SH-SY5Y (cell line): ENCODE measurements around the gene CACNA2D4.

Experiments used
- GATA2 ChIP-seq: IDR thresholded peaks from 2 replicates; pipeline ENCODE4 v1.6.1; 2011; ENCODE audit warnings: mild to moderate bottlenecking, low read depth, low read length
- GATA3 ChIP-seq: IDR thresholded peaks from 2 replicates; pipeline ENCODE4 v1.6.1; 2011; ENCODE audit warnings: low read depth, mild to moderate bottlenecking, low read length, moderate library complexity

The CACNA2D4 gene

DNA sequence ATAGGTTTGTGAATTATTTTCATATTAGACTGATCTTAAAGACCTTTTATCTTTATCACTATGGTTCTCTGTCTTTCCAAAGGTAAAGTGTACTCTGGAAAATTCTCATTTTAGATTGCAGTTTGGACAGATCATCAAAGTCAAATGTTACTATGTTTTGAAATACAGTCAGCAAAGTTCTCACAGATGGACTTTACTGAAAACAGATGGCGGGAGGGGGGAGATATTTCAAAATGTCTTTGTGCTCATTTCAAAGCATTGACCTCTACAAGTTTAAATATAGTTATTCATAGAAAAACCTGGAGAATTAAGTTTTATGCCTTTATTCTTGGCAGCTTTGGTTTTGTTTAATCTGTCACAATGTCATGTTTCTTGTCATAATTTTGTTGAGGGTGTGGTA is 149.8 kb downstream of the CACNA2D4 start:
- TF ChIP-seq GATA3 (no peak), GATA2 (no peak)

DNA sequence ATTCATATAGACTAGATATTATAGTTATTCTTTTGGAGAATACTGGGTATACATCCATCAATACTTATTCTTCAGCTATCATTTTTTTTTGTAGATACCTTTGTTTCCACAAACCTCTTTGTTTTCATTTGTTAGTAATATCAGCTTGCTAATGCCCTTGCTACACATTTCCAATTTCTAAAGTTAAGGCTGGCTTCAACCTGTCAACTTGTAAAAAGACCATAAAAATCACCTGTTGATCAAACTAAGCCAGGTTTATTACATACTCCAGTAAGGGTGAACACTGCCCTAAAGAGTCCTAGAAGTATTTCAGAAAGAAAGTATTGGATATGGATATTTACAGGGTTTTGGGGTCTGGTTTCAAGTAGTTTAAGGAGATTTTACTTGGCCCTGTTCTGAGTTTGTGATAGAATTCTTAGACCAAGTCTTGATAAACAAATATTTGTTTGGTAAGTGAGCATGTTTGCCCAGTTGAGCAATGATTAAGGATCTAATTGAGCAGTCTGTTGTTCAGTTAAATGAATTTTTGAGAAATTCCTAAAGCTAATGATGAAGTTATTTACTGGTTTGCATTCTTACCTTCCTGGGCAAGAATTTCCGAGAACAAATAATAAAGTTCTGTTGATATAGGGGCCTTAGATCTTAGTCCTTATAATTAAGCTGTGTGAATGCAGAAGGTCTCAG is 150.9 kb downstream of the CACNA2D4 start:
- TF ChIP-seq GATA3 (no peak), GATA2 (no peak)

DNA sequence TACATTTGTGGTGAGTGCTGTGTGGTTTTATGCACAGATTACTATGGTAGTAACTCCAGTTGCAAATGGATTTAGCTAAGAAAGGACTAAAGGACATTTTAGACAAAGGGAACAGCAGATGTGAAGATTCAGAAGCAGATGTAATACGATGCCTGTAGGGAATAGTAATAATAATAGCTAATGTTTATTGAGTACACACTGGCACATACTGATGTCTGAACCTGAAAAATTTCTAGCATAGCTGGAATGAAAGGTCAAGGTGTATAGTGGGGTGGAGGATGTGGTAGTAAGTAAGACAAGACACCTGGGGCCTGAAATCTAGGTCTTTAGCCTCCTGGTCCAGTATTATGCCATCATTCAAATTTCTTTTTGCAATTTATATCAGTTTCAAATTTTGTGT is 152.3 kb downstream of the CACNA2D4 start:
- no peak for TF ChIP-seq GATA3
- no peak for TF ChIP-seq GATA2

DNA sequence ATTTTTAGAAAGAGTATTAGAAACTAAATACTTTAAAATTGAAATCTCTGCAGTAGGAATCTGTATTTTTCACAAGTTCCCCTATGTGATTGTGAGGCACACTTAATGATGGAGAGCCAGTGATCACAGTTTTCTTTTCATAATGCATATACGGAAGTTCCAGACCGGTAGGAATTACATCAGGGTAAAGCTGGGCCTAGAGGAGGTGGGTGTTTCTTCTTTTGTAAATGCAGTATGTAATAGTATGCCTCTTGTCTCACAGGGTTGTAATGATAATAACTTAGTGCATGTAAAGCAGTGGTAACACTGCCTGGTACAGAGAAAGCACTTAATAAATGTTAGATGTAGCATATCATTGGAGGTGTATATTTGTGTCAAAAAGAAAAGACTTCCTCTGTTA is 155.3 kb downstream of the CACNA2D4 start:
- TF ChIP-seq GATA2 (no peak), GATA3 (no peak)

DNA sequence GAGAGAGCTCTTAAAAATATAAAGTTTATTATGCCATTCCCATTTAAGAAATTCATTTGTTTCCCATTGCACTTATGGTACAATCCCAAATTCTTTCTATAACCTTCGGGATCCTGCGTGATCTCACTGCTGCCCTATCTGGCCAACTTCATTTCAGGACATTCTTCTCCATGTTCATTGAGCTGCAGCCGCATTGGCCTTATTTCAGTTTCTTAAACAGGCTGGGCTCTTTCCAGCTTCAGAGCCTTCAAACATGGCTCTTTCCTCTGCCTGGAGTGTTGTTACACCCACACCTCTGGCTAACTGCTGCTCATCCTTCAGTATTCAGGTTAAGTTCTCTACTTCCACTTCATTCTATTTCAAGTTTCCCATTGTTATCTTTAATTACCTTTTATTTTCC is 156.6 kb downstream of the CACNA2D4 start:
- no peak for TF ChIP-seq GATA2
- TF ChIP-seq GATA3: no peak

DNA sequence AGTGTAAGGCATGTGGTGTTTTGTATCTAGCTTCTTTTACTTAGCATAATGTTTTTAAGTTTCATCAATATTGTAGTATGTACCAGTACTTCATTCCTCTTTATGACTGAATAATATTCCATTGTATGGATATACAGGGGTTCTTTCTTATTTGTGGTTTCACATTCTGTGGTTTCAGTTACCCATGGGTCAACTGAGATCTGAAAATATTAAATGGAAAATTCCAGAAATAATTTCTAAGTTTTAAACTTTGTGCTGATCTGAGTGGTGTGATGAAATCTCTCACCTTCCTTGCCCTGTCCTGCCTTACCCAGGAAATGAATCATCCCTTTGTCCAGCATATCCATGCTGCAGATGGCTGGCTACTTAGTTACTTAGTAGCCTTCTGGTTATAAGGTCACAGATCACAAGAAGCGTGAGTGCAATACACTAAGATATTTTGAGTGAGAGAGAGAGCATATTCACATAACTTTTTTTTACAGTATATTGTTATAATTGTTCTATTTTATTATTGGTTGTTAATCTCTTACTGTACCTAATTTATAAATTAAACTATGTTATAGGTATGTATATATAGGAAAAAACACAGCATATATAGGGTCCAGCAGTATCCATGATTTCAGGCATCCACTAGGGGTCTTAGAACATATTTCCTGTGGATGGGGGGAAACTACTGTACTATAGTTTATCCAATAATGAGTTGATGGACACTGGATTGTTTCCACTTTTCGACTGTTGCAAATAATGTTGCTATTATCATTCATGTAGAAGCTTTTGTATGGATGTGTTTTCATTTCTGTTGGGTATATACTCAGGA is 157.7 kb downstream of the CACNA2D4 start:
- TF ChIP-seq GATA2 (no peak), GATA3 (no peak)

DNA sequence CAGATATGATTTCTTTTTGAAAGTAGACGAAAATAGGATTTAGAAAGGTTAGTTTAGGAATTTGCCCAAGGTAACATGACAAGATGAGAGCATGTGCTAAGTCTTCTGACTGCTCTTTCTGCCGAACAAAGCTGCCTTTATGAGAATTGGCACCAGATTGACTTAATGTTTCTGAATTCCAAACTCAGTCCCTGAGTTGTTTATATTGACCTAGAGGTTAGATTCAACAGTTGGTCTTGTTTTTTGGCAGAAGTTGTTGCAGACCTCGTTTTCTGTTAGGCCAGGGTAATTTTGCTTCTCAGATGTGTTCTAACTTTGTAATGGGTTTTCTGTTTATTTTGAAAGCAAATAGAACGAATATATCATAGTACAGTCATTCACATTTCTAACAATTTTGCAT is 159.6 kb downstream of the CACNA2D4 start:
- TF ChIP-seq GATA3 (no peak), GATA2 (no peak)

DNA sequence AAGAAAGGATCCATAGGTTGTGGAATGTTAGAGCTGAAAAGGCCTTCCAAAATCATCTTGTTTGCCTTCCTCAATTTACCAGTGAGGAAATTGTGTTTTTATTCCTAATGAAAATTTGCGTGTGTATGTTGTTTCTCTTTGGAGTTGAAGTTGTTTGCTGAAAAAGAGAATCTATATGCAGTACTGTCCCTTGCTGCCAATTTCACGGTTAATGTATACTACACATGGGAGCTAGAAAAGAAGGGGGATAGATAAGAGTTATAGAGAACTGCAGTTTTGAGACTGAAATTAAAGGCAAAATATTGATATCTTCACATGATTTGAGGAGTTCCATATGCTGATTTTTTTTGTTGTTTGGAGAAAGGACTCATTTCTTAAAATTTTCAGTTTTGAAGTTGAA is 160.1 kb downstream of the CACNA2D4 start:
- TF ChIP-seq GATA3: no peak
- no peak for TF ChIP-seq GATA2

DNA sequence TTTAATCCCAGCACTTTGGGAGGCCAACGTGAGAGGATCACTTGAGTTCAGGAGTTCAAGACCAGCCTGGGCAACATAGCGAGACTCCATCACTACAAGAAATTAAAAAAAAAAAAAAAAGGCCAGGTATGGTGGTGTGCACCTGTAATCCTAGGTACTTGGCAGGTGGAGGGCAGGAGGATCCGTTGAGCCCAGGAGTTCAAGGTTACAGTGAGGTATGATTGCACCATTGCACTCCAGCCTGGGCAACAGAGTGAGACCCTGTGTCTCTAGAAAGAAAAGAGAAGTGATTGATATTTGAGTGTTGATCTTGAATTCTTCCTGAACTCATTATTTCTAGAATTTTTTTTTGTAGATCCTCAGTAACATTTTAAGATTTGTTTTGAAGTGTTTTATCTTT is 168.2 kb downstream of the CACNA2D4 start:
- TF ChIP-seq GATA3 (no peak), GATA2 (no peak)

DNA sequence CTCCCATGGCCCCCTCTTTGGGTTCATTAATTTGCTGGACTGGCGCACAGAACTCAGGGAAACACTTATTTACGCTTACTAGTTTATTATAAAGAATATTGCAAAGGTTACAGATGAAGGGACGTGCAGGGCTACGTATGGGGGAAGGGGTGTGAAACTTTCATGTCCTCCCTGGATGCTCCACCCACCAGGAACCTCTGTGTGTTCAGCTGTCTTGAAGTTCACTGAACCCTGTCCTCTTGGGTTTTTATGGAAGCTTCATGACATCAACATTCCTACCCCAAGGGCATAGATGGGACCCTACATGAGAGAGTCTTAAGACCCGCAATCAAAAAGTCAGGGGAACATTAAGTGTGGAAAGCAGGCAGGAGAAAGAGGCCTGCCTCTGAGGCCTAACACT is 169.4 kb downstream of the CACNA2D4 start:
- TF ChIP-seq GATA3 (no peak), GATA2 (no peak)

DNA sequence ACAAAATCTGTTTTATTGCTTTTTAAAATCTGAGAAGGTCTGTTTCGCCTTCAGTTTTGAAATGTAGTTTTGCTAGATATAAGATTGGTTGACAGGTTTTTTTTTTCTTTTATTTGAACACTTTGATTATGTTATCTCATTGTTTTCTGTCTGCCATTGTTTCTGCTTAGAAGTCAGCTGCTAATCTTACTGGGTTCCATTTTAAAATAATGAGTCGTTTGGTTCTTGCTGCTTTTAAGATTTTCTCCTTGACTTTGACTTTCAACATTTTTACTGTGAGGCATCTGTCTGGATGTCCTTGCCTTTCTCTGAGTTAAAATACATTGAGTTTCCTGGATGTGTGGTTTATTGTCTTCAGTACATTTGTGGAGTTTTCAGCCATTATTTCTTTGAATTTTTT is 170.8 kb downstream of the CACNA2D4 start:
- no peak for TF ChIP-seq GATA2
- no peak for TF ChIP-seq GATA3

DNA sequence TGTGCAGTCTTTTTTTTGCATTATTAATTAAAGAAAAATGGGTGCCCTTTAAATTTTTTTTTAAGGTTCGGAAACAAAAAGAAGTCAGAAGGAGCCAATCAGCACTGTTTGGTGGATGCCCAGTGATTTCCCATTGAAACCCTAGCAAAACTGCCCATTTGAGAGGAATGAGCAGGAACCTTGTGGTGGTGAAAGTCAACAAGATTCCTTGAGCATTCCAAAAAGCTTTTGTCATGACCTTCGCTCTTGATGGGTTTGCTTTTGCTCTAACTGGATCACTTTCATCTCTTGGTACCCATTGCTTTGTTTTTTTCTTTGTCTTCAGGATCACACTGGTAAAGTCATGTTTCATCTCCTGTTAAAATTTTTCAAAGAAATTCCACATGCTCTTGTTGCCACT is 173.5 kb downstream of the CACNA2D4 start:
- no peak for TF ChIP-seq GATA2
- no peak for TF ChIP-seq GATA3
